ENCODE data around the gene ADPRM. TPM values are rescaled to one million over a fixed set of nuclear protein-coding genes. Genes with fewer than 3 reads are reported as not detected.

ADPRM gene
- total RNA-seq, 1 donor from 2014 or later, result 9.2 TPM

- no peak for TF ChIP-seq CTCF (IDR thresholded peaks at IDR 0.05; ENCODE audit: unreplicated experiment)
- Mint-ChIP-seq H3K27me3 (peaks cover 40% of the 10 kb centered on the region), H3K4me1 (ENCODE audit: low read depth) (peaks cover 25% of the 10 kb centered on the region), H3K9me3 (ENCODE audit: low read depth) (no peaks in the 10 kb centered on the region), H3K4me3 (ENCODE audit: low read depth) (no peak overlapping the region), H3K36me3 (ENCODE audit: insufficient read depth) (no peaks in the 10 kb centered on the region), H3K27ac (no peak overlapping the region)
- DNase-seq (ENCODE audit: low spot score, unreplicated experiment), result no peak
Measured at GRCh38 chr17:10756619-10757018, 59.2 kb downstream of the ADPRM start.

- TF ChIP-seq CTCF (IDR thresholded peaks at IDR 0.05; ENCODE audit: unreplicated experiment), result no peak
- no peak for DNase-seq (ENCODE audit: low spot score, unreplicated experiment)
- Mint-ChIP-seq H3K36me3 (ENCODE audit: insufficient read depth) (no peaks in the 10 kb centered on the region), H3K4me3 (ENCODE audit: low read depth) (no peak overlapping the region), H3K27ac (no peak overlapping the region), H3K9me3 (ENCODE audit: low read depth) (no peaks in the 10 kb centered on the region), H3K4me1 (ENCODE audit: low read depth) (peaks cover 25% of the 10 kb centered on the region), H3K27me3 (peaks cover 40% of the 10 kb centered on the region)
Measured at GRCh38 chr17:10757067-10757466, 59.7 kb downstream of the ADPRM start.

- Mint-ChIP-seq H3K4me1 (ENCODE audit: low read depth) (peaks cover 25% of the 10 kb centered on the region), H3K9me3 (ENCODE audit: low read depth) (no peaks in the 10 kb centered on the region), H3K4me3 (ENCODE audit: low read depth) (no peak overlapping the region), H3K36me3 (ENCODE audit: insufficient read depth) (no peaks in the 10 kb centered on the region), H3K27ac (no peak overlapping the region), H3K27me3 (peaks cover 38% of the 10 kb centered on the region)
- no peak for TF ChIP-seq CTCF (IDR thresholded peaks at IDR 0.05; ENCODE audit: unreplicated experiment)
- DNase-seq (ENCODE audit: low spot score, unreplicated experiment), result no peak
Measured at GRCh38 chr17:10757647-10758046, 60.3 kb downstream of the ADPRM start.

- Mint-ChIP-seq H3K27ac (no peak overlapping the region), H3K27me3 (peaks cover 36% of the 10 kb centered on the region), H3K9me3 (ENCODE audit: low read depth) (no peaks in the 10 kb centered on the region), H3K4me1 (ENCODE audit: low read depth) (peaks cover 25% of the 10 kb centered on the region), H3K36me3 (ENCODE audit: insufficient read depth) (no peaks in the 10 kb centered on the region), H3K4me3 (ENCODE audit: low read depth) (no peak overlapping the region)
- no peak for TF ChIP-seq CTCF (IDR thresholded peaks at IDR 0.05; ENCODE audit: unreplicated experiment)
- DNase-seq (ENCODE audit: low spot score, unreplicated experiment), result no peak
Measured at GRCh38 chr17:10758062-10758461, 60.7 kb downstream of the ADPRM start.

Other genes with a start within 250 kb of the ADPRM start
- gene MYH4, start 228.0 kb upstream of the ADPRM start, total RNA-seq, result not detected in 2 replicates
- gene MYH1, start 179.1 kb upstream of the ADPRM start, total RNA-seq, result not detected in 2 replicates
- not detected in 2 replicates for gene MYH2, start 147.9 kb upstream of the ADPRM start, total RNA-seq
- 4.4 and 5.6 TPM in 2 replicates for gene MYH3, start 40.3 kb upstream of the ADPRM start, total RNA-seq
- 29.0 and 30.0 TPM in 2 replicates for gene SCO1, start 61 bp upstream of the ADPRM start, total RNA-seq
- gene TMEM220, start 32.4 kb downstream of the ADPRM start, total RNA-seq, result 3.3 and 4.4 TPM in 2 replicates
- not detected in 2 replicates for gene TMEM238L, start 106.5 kb downstream of the ADPRM start, total RNA-seq
- gene PIRT, start 140.5 kb downstream of the ADPRM start, total RNA-seq, result not detected in 2 replicates

Measured in progenitor cell of endocrine pancreas (in vitro differentiated cells).